Measurements from ENCODE around the gene ZNF778. TPM values are rescaled to one million over a fixed set of nuclear protein-coding genes. Genes with fewer than 3 reads are reported as not detected.

The ZNF778 gene
- total RNA-seq, 4 donors from 2014 or later, result 11.2 to 17.2 (median 13.9) TPM

- peaks cover 0 to 50% (median 10%) of the 10 kb centered on the region in 4 donors for H3K27me3 ChIP-seq
- H3K36me3 ChIP-seq, result no peaks in the 10 kb centered on the region
- TF ChIP-seq EP300 (IDR thresholded peaks at IDR 0.05) (no peak), CTCF (IDR thresholded peaks at IDR 0.05) (no peak), POLR2A (IDR thresholded peaks at IDR 0.05; ENCODE audit: low read depth) (no peak), POLR2AphosphoS5 (IDR thresholded peaks at IDR 0.05) (no peak)
- no peak overlapping the region for H3K4me3 ChIP-seq
- WGBS, result 88% methylated on average over 4 of the region's 4 CpGs
- H3K4me1 ChIP-seq, result no peaks in the 10 kb centered on the region
- H3K27ac ChIP-seq (replicated peaks in 1 of 4), result no peak overlapping the region
- H3K9me3 ChIP-seq, result no peaks in the 10 kb centered on the region
- intact Hi-C loops (cut with DNase I), result no loop called here
- DNase-seq (ENCODE audit: extremely low spot score), result no peak
These were observed 9.5 kb upstream of the ZNF778 start for GRCh38 chr16:89207993-89208392.

GRCh38 chr16:89209522-89210044, 7.9 kb upstream of the ZNF778 start:
- 72% methylated on average over 13 of the region's 15 CpGs for WGBS
- no peak for DNase-seq (ENCODE audit: extremely low spot score)
- intact Hi-C loops (cut with DNase I), result no loop called here

DNA sequence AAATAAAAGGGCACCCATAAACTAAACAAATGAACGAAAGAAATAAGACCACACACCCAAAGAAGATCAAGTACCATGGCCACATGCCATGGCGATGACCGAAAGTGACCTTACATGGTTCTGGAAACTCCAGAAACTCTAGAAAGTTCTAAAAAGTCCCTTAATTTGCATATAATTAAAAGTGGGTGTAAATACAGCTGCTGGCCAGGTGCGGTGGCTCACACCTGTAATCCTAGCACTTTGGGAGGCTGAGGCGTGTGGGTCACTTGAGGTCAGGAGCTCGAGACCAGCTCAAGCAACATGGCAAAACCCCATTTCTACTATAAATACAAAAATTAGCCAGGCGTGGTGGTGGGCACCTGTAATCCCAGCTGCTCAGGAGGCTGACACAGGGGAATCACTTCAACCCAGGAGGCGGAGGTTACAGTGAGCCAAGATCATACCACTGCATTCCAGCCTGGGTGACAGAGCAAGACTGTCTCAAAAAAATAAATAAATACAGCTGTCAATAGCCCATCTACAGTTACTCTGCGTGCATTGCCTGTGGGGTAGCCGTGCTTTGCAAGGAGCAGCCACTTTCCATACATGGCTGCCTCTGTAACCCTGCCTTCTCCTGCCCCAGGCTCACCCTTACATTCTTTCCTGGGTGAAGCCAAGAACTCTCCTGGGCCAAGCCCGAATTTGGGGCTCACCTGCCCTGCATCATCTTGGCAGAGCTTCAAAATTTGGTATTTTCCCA, 7.2 kb upstream of the ZNF778 start:
- Histone ChIP-seq H3K9me3 (no peaks in the 10 kb centered on the region), H3K36me3 (no peaks in the 10 kb centered on the region), H3K4me1 (peaks cover 0 to 3% (median 1%) of the 10 kb centered on the region in 4 donors), H3K27ac (replicated peaks in 1 of 4) (no peak overlapping the region), H3K27me3 (peaks cover 0 to 27% (median 0%) of the 10 kb centered on the region in 4 donors), H3K4me3 (no peak overlapping the region)
- intact Hi-C loops (cut with DNase I), result no loop called here
- no peak for DNase-seq (ENCODE audit: extremely low spot score)
- TF ChIP-seq CTCF (IDR thresholded peaks at IDR 0.05) (no peak), POLR2A (IDR thresholded peaks at IDR 0.05; ENCODE audit: low read depth) (no peak), EP300 (IDR thresholded peaks at IDR 0.05) (no peak), POLR2AphosphoS5 (IDR thresholded peaks at IDR 0.05) (no peak)
- WGBS, result 62% methylated on average over 11 of the region's 11 CpGs

More at GRCh38 chr16:89209522-89210044, 7.9 kb upstream of the ZNF778 start:
- Histone ChIP-seq H3K9me3 (no peaks in the 10 kb centered on the region), H3K4me1 (no peaks in the 10 kb centered on the region), H3K4me3 (no peak overlapping the region), H3K27ac (replicated peaks in 1 of 4) (no peak overlapping the region), H3K27me3 (peaks cover 0 to 34% (median 3%) of the 10 kb centered on the region in 4 donors), H3K36me3 (no peaks in the 10 kb centered on the region)
- no peak for TF ChIP-seq CTCF (IDR thresholded peaks at IDR 0.05)
- TF ChIP-seq POLR2A (IDR thresholded peaks at IDR 0.05; ENCODE audit: low read depth), result no peak
- no peak for TF ChIP-seq EP300 (IDR thresholded peaks at IDR 0.05)
- no peak for TF ChIP-seq POLR2AphosphoS5 (IDR thresholded peaks at IDR 0.05)

DNA sequence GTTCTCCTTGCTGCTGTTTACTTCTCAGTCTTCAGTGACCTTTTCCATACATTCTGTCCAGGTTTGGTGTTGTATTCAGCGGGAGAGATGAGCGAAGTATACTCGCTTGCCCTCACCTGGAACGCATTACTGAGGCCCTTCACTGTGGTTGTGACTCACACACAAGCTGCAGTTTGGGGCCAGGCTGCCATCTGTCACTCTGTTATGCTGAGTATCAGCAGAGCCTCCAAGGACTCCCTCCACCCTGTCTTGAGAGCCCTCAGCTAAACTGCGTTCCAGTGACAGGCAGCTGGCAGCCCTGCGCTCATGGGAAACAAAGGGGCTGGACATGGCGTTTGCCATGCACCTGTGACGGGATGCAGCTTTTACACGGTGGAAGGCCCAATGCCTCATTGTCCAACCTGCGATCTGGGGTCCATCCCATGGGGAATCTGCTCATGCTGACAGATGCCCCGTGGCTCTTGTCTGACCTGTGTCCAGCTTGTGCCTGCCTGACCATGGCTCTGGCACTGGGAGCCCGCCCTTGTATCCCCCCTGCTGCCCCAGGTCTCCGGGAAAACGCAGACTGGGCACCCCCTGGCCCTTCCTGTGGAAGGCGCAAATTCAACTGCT, 6.5 kb upstream of the ZNF778 start:
- Histone ChIP-seq H3K9me3 (no peaks in the 10 kb centered on the region), H3K27ac (replicated peaks in 1 of 4) (no peak overlapping the region), H3K4me3 (no peak overlapping the region), H3K36me3 (no peaks in the 10 kb centered on the region), H3K27me3 (peaks cover 0 to 20% (median 0%) of the 10 kb centered on the region in 4 donors), H3K4me1 (peaks cover 3 to 10% (median 8%) of the 10 kb centered on the region in 4 donors)
- DNase-seq (ENCODE audit: extremely low spot score), result no peak
- TF ChIP-seq CTCF (IDR thresholded peaks at IDR 0.05) (no peak), POLR2A (IDR thresholded peaks at IDR 0.05; ENCODE audit: low read depth) (no peak), EP300 (IDR thresholded peaks at IDR 0.05) (no peak), POLR2AphosphoS5 (IDR thresholded peaks at IDR 0.05) (no peak)
- 65% methylated on average over 11 of the region's 15 CpGs for WGBS
- intact Hi-C loops (cut with DNase I), result no loop called here

Measured in esophagus muscularis mucosa (tissue), 4 donors.